DOHH2 (cell line): ENCODE results near the gene OSCAR.

Experiments used
- H3F3A ChIP-seq: fragments of 200-600 bp; sonication (generic), shearing (Covaris generic); 2 replicates; pipeline ENCODE4 v1.6.0; 2016; ENCODE audit warnings: antibody characterized with exemption, mild to moderate bottlenecking; ENCODE audit not compliant: control insufficient read depth, insufficient read depth
- H3K27ac ChIP-seq: fragments of 200-600 bp; sonication (generic); 2 replicates; pipeline ENCODE4 v1.5.1; 2014; ENCODE audit warnings: low read depth, mild to moderate bottlenecking, low read length, moderate library complexity
- H3K27me3 ChIP-seq: fragments of 200-600 bp; sonication (generic); 2 replicates; pipeline ENCODE4 v1.6.1; 2014; ENCODE audit warnings: mild to moderate bottlenecking, low read length, mixed read lengths; ENCODE audit not compliant: control insufficient read depth
- H3K36me3 ChIP-seq: fragments of 200-600 bp; sonication (generic); 2 replicates; pipeline ENCODE4 v1.6.1; 2014; ENCODE audit warnings: mild to moderate bottlenecking, low read length, moderate library complexity, mixed read lengths; ENCODE audit not compliant: control insufficient read depth
- H3K4me1 ChIP-seq: fragments of 200-600 bp; sonication (generic); 2 replicates; pipeline ENCODE4 v1.6.1; 2014; ENCODE audit warnings: mild to moderate bottlenecking, low read length, mixed read lengths; ENCODE audit not compliant: control insufficient read depth
- H3K4me2 ChIP-seq: fragments of 200-600 bp; sonication (generic); 2 replicates; pipeline ENCODE4 v1.6.0; 2014; ENCODE audit warnings: mild to moderate bottlenecking, low read length, moderate library complexity
- H3K4me3 ChIP-seq: fragments of 200-600 bp; sonication (generic); 2 replicates; pipeline ENCODE4 v1.5.1; 2014; ENCODE audit warnings: mild to moderate bottlenecking, low read length, mixed read lengths
- H3K79me2 ChIP-seq: fragments of 200-600 bp; sonication (generic); 2 replicates; pipeline ENCODE4 v1.6.1; 2014; ENCODE audit warnings: mild to moderate bottlenecking, low read length, mixed read lengths; ENCODE audit not compliant: control insufficient read depth
- H3K9me2 ChIP-seq: fragments of 200-600 bp; sonication (generic); replicated peaks from 2 replicates; pipeline ENCODE4 v1.6.1; 2014; ENCODE audit warnings: mild to moderate bottlenecking, low read length, mixed read lengths; ENCODE audit not compliant: control insufficient read depth
- H3K9me3 ChIP-seq: fragments of 200-600 bp; sonication (generic); 2 replicates; pipeline ENCODE4 v1.6.1; 2014; ENCODE audit warnings: antibody characterized with exemption, low read length, mixed read lengths; ENCODE audit not compliant: control insufficient read depth, insufficient read depth
- H4K20me1 ChIP-seq: fragments of 200-600 bp; sonication (generic); 2 replicates; pipeline ENCODE4 v1.6.0; 2014; ENCODE audit warnings: low read depth, mild to moderate bottlenecking, antibody characterized with exemption, low read length, moderate library complexity; ENCODE audit not compliant: control insufficient read depth, insufficient read depth
- CTCF ChIP-seq: fragments of 200-600 bp; sonication (generic); IDR thresholded peaks from one replicate; pipeline ENCODE4 v1.5.1; 2014; ENCODE audit warnings: antibody characterized with exemption, mild to moderate bottlenecking, low read depth, low read length; ENCODE audit not compliant: poor library complexity, severe bottlenecking
- EZH2phosphoT487 ChIP-seq: fragments of 200-600 bp; sonication (generic); IDR thresholded peaks from 2 replicates; pipeline ENCODE4 v1.6.1; 2017; ENCODE audit warnings: borderline replicate concordance, mild to moderate bottlenecking, antibody characterized with exemption, low read length, moderate library complexity, mixed read lengths

Gene OSCAR

DNA sequence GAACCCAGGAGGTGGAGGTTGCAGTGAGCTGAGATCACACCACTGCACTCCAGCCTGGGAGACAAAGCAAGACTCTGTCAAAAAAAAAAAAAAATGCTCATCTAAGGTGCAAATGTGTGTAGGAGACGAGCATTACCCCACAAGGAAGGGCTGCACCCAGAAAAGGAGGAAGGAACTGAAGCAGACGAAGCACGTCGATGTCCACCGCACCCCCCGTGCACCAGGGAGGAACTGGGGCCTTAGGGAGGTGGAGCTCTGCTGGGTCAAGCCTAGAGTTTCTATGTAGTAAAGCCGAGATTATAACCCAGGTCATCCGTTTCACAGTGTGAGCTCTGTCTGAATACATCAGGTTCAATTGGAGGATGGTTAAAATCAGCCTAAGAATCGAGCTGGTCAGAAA, 38.0 kb downstream of the OSCAR start:
- no peaks in the 10 kb centered on the region for H3F3A ChIP-seq
- no peaks in the 10 kb centered on the region for H3K4me1 ChIP-seq
- no peaks in the 10 kb centered on the region for H3K79me2 ChIP-seq
- H3K4me3 ChIP-seq: no peak overlapping the region
- H3K27ac ChIP-seq: no peak overlapping the region
- H3K9me3 ChIP-seq: no peaks in the 10 kb centered on the region
- no peaks in the 10 kb centered on the region for H3K27me3 ChIP-seq
- no peaks in the 10 kb centered on the region for H3K9me2 ChIP-seq
- TF ChIP-seq CTCF (no peak), EZH2phosphoT487 (no peak)
- H4K20me1 ChIP-seq: no peaks in the 10 kb centered on the region
- no peak overlapping the region for H3K4me2 ChIP-seq
- H3K36me3 ChIP-seq: no peaks in the 10 kb centered on the region

- no peak for TF ChIP-seq EZH2phosphoT487
- no peak for TF ChIP-seq CTCF
- no peak overlapping the region for H3K4me3 ChIP-seq
- H3F3A ChIP-seq: no peaks in the 10 kb centered on the region
- H3K27ac ChIP-seq: no peak overlapping the region
- no peaks in the 10 kb centered on the region for H3K36me3 ChIP-seq
- H3K9me2 ChIP-seq: no peaks in the 10 kb centered on the region
- H3K9me3 ChIP-seq: no peaks in the 10 kb centered on the region
- H3K4me2 ChIP-seq: no peak overlapping the region
- H4K20me1 ChIP-seq: no peaks in the 10 kb centered on the region
- no peaks in the 10 kb centered on the region for H3K4me1 ChIP-seq
- H3K79me2 ChIP-seq: no peaks in the 10 kb centered on the region
- no peaks in the 10 kb centered on the region for H3K27me3 ChIP-seq
These were observed 53.0 kb downstream of the OSCAR start for GRCh38 chr19:54047616-54048015.

DNA sequence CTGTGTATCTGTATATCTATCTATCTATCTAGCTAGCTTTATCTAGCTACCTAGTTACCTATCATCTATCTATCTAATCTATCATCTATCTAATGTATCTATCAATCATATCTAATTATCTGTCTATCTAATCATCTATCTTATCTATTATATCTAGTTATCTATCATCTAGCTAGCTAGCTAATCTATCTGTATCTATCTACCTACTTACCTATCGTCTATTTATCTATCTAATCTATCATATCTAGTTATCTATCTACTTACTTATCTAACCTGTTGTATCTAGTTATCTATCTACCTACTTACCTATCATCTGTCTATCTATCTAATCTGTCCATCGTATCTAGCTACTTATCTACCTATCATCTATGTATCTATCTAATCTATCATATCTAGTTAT, 54.8 kb downstream of the OSCAR start:
- Histone ChIP-seq H3K27ac (no peak overlapping the region), H3K9me3 (no peaks in the 10 kb centered on the region), H3K4me3 (no peak overlapping the region), H3K4me2 (no peak overlapping the region), H3F3A (no peaks in the 10 kb centered on the region), H3K4me1 (no peaks in the 10 kb centered on the region), H4K20me1 (no peaks in the 10 kb centered on the region), H3K36me3 (no peaks in the 10 kb centered on the region), H3K79me2 (no peaks in the 10 kb centered on the region), H3K9me2 (no peaks in the 10 kb centered on the region), H3K27me3 (no peaks in the 10 kb centered on the region)
- TF ChIP-seq CTCF: no peak
- TF ChIP-seq EZH2phosphoT487: no peak
